ENCODE results near the gene GASK1A.

The GASK1A gene

GRCh38 chr3:43013743-43014155 is 34.6 kb downstream of the GASK1A start:
- no peak for DNase-seq (ENCODE audit: low spot score)

GRCh38 chr3:43014241-43014640 is 35.1 kb downstream of the GASK1A start:
- DNase-seq (ENCODE audit: low spot score) = no peak

- DNase-seq (ENCODE audit: low spot score) = no peak
These were observed 35.8 kb downstream of the GASK1A start for GRCh38 chr3:43014956-43015355.

- DNase-seq (ENCODE audit: low spot score) = no peak
These were observed 36.5 kb downstream of the GASK1A start for GRCh38 chr3:43015572-43015971.

- DNase-seq (ENCODE audit: low spot score) = no peak
These were observed 37.1 kb downstream of the GASK1A start for GRCh38 chr3:43015991-43016865.

GRCh38 chr3:43017004-43017403 is 37.9 kb downstream of the GASK1A start:
- no peak for DNase-seq (ENCODE audit: low spot score)

- DNase-seq (ENCODE audit: low spot score) = no peak
These were observed 38.6 kb downstream of the GASK1A start for GRCh38 chr3:43017593-43018195.

GRCh38 chr3:43018246-43018645 is 39.1 kb downstream of the GASK1A start:
- no peak for DNase-seq (ENCODE audit: low spot score)

GRCh38 chr3:43019006-43019809 is 40.1 kb downstream of the GASK1A start:
- no peak for DNase-seq (ENCODE audit: low spot score)

- no peak for DNase-seq (ENCODE audit: low spot score)
These were observed 40.7 kb downstream of the GASK1A start for GRCh38 chr3:43019826-43020225.

- DNase-seq (ENCODE audit: low spot score) = no peak
These were observed 42.1 kb downstream of the GASK1A start for GRCh38 chr3:43021186-43021585.

GRCh38 chr3:43022121-43022520 is 43.0 kb downstream of the GASK1A start:
- no peak for DNase-seq (ENCODE audit: low spot score)

GRCh38 chr3:43023066-43023465 is 44.0 kb downstream of the GASK1A start:
- no peak for DNase-seq (ENCODE audit: low spot score)

GRCh38 chr3:43023746-43024145 is 44.6 kb downstream of the GASK1A start:
- no peak for DNase-seq (ENCODE audit: low spot score)

GRCh38 chr3:43024181-43024885 is 45.2 kb downstream of the GASK1A start:
- DNase-seq (ENCODE audit: low spot score) = no peak

GRCh38 chr3:43025423-43025822 is 46.3 kb downstream of the GASK1A start:
- no peak for DNase-seq (ENCODE audit: low spot score)

- no peak for DNase-seq (ENCODE audit: low spot score)
These were observed 48.9 kb downstream of the GASK1A start for GRCh38 chr3:43028001-43028400.

- DNase-seq (ENCODE audit: low spot score) = no peak
These were observed 49.8 kb downstream of the GASK1A start for GRCh38 chr3:43028678-43029490.

- no peak for DNase-seq (ENCODE audit: low spot score)
These were observed 51.2 kb downstream of the GASK1A start for GRCh38 chr3:43030162-43030935.

- DNase-seq (ENCODE audit: low spot score) = no peak
These were observed 52.4 kb downstream of the GASK1A start for GRCh38 chr3:43031485-43031884.
